ENCODE results near the gene TRAPPC2L.

Gene TRAPPC2L

GRCh38 chr16:88861359-88861758 is 4.4 kb downstream of the TRAPPC2L start:
- DNase-seq, result no peak

DNA sequence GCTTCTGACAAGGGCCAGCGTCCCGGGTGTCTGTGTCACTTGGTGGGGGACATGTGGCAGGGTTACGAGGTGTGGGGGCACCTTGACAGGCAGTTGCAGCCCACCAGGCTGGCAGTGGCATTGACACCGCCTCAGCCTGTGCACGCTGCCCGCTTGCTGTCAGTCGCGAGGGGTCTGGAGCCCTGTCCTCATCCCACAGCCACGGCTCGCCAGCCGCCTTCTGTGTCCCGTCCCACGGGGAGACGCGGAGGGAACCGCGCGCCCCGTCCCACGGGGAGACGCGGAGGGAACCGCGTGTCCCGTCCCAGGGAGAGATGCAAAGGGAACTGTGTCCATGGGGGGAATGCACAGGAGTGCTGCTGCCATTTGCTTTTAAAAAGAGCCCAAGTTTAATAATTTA is 6.0 kb downstream of the TRAPPC2L start:
- no peak for DNase-seq

- no peak for DNase-seq
Observed at GRCh38 chr16:88863426-88863825, 6.5 kb downstream of the TRAPPC2L start.

- DNase-seq, result no peak
Observed at GRCh38 chr16:88864099-88864498, 7.2 kb downstream of the TRAPPC2L start.

DNA sequence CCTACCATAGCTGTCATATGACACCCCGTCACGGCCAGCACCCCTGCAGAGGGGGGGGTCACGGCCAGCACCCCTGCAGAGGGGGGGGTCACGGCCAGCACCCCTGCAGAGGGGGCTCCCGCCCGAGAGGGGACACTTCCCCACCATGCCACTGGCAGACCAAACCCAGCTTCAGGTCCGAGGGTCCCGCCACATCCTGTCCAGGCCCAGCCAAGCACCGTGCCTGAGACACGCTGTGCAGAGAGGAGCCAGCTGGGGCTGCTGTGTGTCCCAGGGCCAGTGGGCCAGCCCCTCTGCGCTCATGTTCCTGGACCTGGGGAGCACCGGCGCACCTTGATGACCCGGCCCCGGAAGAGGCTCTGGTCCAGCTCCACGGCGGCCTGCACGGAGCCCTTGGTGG is 7.6 kb downstream of the TRAPPC2L start:
- no peak for DNase-seq

- no peak for DNase-seq
Observed at GRCh38 chr16:88865310-88865709, 8.4 kb downstream of the TRAPPC2L start.

DNA sequence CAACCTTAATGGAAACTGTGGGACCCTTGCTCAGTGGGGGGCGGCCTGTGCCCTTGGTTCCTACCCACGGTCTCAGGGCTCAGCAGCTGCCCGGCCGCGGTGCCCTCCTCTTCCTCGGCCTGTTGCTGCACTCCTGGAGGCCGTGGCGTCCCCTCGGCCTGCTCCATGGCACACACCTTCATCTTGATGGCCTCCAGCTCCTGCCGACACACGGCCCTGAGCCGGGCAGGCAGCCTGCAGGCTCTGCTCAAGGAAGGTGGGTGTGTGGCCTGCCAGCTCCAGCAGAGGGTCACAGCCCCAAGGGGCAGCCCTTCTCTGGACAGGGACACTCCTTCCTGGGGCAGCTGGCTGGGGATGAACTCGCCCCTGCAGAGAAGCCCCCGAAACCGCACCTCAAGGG is 8.8 kb downstream of the TRAPPC2L start:
- DNase-seq, result no peak

- DNase-seq, result no peak
Observed at GRCh38 chr16:88866151-88866920, 9.4 kb downstream of the TRAPPC2L start, which contains the start of gene PABPN1L. TSS of gene PABPN1L (minus strand) at chr16:88866660. CDS start at chr16:88866606, 54 bp downstream.

DNA sequence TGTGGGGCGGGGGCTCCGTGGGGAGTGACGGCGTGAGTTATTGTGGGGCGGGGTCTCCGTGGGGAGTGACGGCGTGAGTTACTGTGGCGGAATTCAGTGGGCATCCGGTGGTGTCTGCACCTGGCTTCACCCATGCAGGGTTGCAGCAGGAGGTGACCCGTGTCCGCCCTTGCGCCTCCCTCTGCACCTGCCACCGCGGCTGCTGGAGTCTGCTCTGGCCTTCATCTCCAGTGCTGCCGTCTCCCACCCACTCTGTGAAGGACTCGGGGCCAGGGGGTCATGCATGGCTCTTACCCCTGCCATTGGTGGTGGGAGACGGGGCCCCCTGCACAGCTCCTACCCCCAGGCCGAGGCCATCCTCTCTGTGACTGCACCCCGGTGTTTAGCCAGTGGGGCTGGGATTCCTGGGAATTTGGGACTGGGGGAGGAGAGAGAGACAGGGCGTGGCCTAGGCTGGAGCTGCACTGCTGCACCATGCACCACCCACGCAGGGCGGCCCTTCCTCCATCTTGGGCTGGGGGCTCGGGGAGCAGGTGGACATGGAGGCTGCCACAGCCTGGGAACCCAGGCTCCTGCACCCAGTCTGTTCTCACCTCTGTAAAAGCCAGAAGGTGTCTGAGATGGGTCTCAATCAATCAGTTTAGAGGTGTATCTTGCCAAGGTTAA is 10.8 kb downstream of the TRAPPC2L start:
- DNase-seq, result no peak

DNA sequence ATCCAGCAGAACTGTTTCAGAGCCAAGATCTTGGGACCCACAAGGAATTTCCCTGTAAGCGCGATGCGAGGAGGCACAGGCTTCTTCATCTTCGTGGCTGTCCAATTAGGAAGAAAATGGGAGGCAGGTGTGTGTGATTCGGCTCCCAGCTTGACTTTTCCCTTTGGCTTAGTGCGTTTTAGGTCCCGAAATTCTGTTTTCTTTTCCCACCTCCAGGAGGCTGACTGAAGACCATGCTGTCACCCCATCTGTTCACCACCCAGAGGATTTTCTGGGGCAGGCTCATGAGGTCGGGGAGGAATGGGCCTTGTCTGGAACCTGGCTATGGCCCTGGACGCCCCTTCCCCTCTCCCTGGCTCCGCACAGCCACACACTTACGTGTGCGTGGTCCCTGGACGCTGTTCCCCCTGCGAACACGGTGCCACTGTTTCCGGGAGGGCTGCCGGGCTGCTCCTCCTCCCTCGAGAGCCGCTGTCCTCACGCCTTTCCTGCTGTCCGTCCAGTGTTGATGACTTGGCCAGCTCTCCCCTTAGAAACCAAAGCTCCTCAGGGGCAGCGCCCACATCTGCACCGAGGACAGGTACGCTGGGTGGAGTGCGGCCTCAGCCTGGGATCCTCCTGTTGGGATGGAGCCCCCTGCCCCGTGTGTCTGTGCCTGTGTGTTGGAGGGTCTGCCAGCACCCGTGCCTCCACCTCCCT is 12.2 kb downstream of the TRAPPC2L start:
- DNase-seq, result no peak

DNA sequence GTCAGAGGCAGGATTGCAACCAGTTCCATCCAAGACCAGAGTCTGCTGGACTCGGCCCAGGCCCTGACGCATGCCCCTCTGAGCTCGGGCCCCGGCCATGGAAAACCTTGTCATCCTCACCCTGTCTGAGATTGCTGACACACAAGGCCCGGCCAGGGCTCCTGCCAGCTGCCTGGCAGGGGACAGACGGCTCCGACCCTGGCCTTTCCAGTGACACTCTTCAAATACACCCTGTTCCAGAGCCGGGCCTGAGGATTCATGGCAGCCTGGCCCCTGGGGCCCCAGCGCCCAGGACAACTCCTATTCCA is 12.7 kb downstream of the TRAPPC2L start:
- no peak for DNase-seq

DNA sequence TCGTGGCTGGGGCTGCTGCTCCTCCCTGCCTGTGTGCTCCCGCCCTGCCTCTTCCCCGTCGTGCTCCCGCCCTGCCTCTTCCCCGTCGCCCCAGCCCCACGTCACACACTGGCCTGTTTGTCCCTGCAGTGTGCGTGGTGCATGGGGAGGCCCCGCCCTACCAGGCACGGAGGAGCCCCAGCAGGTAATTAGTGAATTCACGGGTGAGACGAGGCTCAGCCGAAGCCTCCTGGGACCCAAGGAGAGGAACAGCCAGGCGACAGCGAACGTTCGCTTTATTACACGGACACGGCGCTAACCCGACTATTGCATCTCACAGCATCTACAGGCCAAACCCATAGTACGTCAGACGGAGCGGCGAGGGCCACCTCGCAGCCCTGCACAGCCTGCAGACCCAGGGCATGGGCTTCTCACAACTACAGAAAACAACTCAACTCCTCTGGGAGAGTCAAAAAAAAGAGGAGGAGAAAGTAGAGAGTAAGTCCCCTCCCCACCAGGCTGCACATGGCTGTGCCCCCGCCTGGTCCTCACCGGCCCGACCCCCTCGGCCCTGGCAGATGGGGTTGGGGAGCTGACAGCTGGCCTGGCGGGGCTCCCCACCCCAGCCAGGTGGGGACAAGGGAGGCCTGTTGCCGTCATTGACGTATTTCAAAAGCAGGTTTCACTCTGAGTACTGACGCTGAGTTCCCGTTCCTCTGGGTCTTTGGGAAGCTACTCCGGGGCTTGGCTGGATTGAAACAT is 13.9 kb downstream of the TRAPPC2L start:
- DNase-seq, result no peak

- no peak for DNase-seq
Observed at GRCh38 chr16:88871349-88871702, 14.4 kb downstream of the TRAPPC2L start.

GRCh38 chr16:88871730-88872416 is 14.9 kb downstream of the TRAPPC2L start:
- no peak for DNase-seq

GRCh38 chr16:88872650-88873331 is 15.9 kb downstream of the TRAPPC2L start:
- no peak for DNase-seq

- no peak for DNase-seq
Observed at GRCh38 chr16:88874938-88875599, 18.1 kb downstream of the TRAPPC2L start.

- DNase-seq, result no peak
Observed at GRCh38 chr16:88875703-88876234, 18.8 kb downstream of the TRAPPC2L start.

GRCh38 chr16:88876942-88877526 is 20.1 kb downstream of the TRAPPC2L start:
- no peak for DNase-seq

- no peak for DNase-seq
Observed at GRCh38 chr16:88877564-88878289, 20.8 kb downstream of the TRAPPC2L start.

DNA sequence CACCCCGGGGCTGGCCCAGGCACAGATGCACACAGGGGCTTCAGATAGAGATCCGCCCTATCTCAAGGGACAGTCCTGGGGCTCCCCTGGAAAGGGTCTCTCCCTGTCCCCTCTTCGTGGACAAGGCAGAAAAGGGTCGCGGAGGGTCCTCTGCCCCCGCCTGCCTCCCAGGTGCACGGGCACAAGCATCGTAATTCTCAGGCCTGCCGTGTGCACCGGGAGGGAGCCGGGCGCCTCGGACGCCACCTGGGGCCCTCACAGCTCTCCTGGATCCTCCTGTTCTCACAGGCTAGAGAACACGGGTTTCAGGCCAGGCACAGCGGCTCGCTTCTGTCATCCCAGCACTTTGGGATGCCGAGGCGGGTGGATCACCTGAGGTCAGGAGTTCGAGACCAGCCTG is 21.4 kb downstream of the TRAPPC2L start:
- no peak for DNase-seq
